Transverse colon (tissue), 4 donors: ENCODE measurements around the gene NISCH.

ENCODE experiments used
- CTCF ChIP-seq, 5 experiments: fragments of 200-600 bp in 3 of 5; fragments of 450-650 bp in 2 of 5; sonication (generic) in 3 of 5; IDR thresholded peaks; 1 replicate in 2 of 5; 2 replicates in 3 of 5; pipeline ENCODE4 v1.5.1; 2016 to 2017; ENCODE audit warnings: antibody characterized with exemption in 5 of 5, inconsistent platforms in 3 of 5, mild to moderate bottlenecking in 2 of 5, moderate library complexity in 1 of 5
- EP300 ChIP-seq: sonication (generic); formaldehyde crosslinking; IDR thresholded peaks from one replicate; pipeline ENCODE4 v1.6.1; 2017; ENCODE audit warnings: antibody characterized with exemption, low read depth
- POLR2A ChIP-seq: fragments of 450-650 bp; IDR thresholded peaks from one replicate; pipeline ENCODE4 v1.6.1; 2016; ENCODE audit warnings: antibody characterized with exemption, mild to moderate bottlenecking, moderate library complexity
- POLR2AphosphoS5 ChIP-seq, 3 donors: sonication (generic); formaldehyde crosslinking; IDR thresholded peaks; one replicate each; pipeline ENCODE4 v1.6.1; 2016; ENCODE audit warnings: antibody characterized with exemption in 3 of 3

GRCh38 chr3:52435246-52436101 lies 19.9 kb upstream of the NISCH start:
- no peak for TF ChIP-seq CTCF (IDR thresholded peaks at IDR 0.05)
- TF ChIP-seq EP300 = no peak
- TF ChIP-seq POLR2AphosphoS5 (IDR thresholded peaks at IDR 0.05) = no peak
- TF ChIP-seq POLR2A = no peak
